DMS79 treated with DMSO at 0.1 percent for 48 hours (cell line): ENCODE data around the gene ZNF234.
"Not testable (repeated sequence)": the region's sequence is repeated elsewhere in the genome, so short reads cannot be mapped to it uniquely, and the experiment has no call there.

Experiments used
- DNase-seq: peaks from one replicate; lab custom pipeline; 2025; lab: John Stamatoyannopoulos, UW

ZNF234 gene

GRCh38 chr19:44141191-44142058 lies at the start of gene ZNF234:
TSS of gene ZNF234 (plus strand) at chr19:44141554. CDS start at chr19:44144633, 3,079 bp downstream.
- peak; percentile 75 for DNase-seq

GRCh38 chr19:44092108-44092507 lies 49.2 kb upstream of the ZNF234 start:
- DNase-seq, result no peak

- peak; percentile 88 for DNase-seq
Measured at GRCh38 chr19:44093931-44094765, 47.2 kb upstream of the ZNF234 start, which contains the start of gene ZNF224. TSS of gene ZNF224 (plus strand) at chr19:44094361. CDS start at chr19:44097874, 3,513 bp downstream.

GRCh38 chr19:44107751-44108150 lies 33.6 kb upstream of the ZNF234 start:
- DNase-seq, result no peak

GRCh38 chr19:44109458-44109857 lies 31.9 kb upstream of the ZNF234 start:
- no peak for DNase-seq

GRCh38 chr19:44111910-44112463 lies 29.4 kb upstream of the ZNF234 start:
- DNase-seq, result no peak

GRCh38 chr19:44112802-44113137 lies 28.6 kb upstream of the ZNF234 start:
- no peak for DNase-seq

GRCh38 chr19:44113138-44113783 lies 28.1 kb upstream of the ZNF234 start, which contains the start of gene ZNF225:
TSS of gene ZNF225 (plus strand) at chr19:44113399. CDS start at chr19:44115828, 2,429 bp downstream.
- DNase-seq, result peak; percentile 96

GRCh38 chr19:44113784-44114390 lies 27.5 kb upstream of the ZNF234 start:
- DNase-seq, result no peak

- not testable (repeated sequence) for DNase-seq
Measured at GRCh38 chr19:44121162-44121561, 20.2 kb upstream of the ZNF234 start.

GRCh38 chr19:44131955-44132354 lies 9.4 kb upstream of the ZNF234 start:
- no peak for DNase-seq

GRCh38 chr19:44142059-44142433 lies 692 bp downstream of the ZNF234 start:
- DNase-seq, result no peak

- DNase-seq, result no peak
Measured at GRCh38 chr19:44149776-44150175, 8.4 kb downstream of the ZNF234 start.

- no peak for DNase-seq
Measured at GRCh38 chr19:44151491-44151890, 10.1 kb downstream of the ZNF234 start.

GRCh38 chr19:44156475-44156874 lies 15.1 kb downstream of the ZNF234 start:
- no peak for DNase-seq

- DNase-seq, result no peak
Measured at GRCh38 chr19:44163789-44164188, 22.4 kb downstream of the ZNF234 start.

- no peak for DNase-seq
Measured at GRCh38 chr19:44164327-44164672, 22.9 kb downstream of the ZNF234 start.

- peak; percentile 97 for DNase-seq
Measured at GRCh38 chr19:44164673-44165512, 23.5 kb downstream of the ZNF234 start, which contains the start of gene ZNF226. TSS of gene ZNF226 (plus strand) at chr19:44165100. CDS start at chr19:44170081, 4,981 bp downstream.

GRCh38 chr19:44170660-44171059 lies 29.3 kb downstream of the ZNF234 start:
- not testable (repeated sequence) for DNase-seq

GRCh38 chr19:44176590-44176989 lies 35.2 kb downstream of the ZNF234 start:
- no peak for DNase-seq

GRCh38 chr19:44180968-44181367 lies 39.6 kb downstream of the ZNF234 start:
- DNase-seq, result no peak
